Prostate gland (tissue), 2 donors: Measurements from ENCODE around the gene TBL3. TPM values are rescaled to one million over a fixed set of nuclear protein-coding genes. Genes with fewer than 3 reads are reported as not detected.
"Not testable (repeated sequence)": the region's sequence is repeated elsewhere in the genome, so short reads cannot be mapped to it uniquely, and the experiment has no call there.

Experiments
- DNase-seq: peaks from one replicate; pipeline ENCODE4 v3.0.0-alpha.2; 2019; ENCODE audit warnings: low spot score
- H3K27ac ChIP-seq, 2 donors: fragments of 200-600 bp; sonication (generic); 2 replicates each; pipeline ENCODE4 v1.5.1; 2017 to 2019
- H3K27me3 ChIP-seq: fragments of 200-600 bp; sonication (generic); replicated peaks from 2 replicates; pipeline ENCODE4 v1.5.1; 2019; ENCODE audit not compliant: insufficient read depth
- H3K36me3 ChIP-seq, 2 donors: fragments of 200-600 bp; sonication (generic); 1 replicate in 1 of 2; 2 replicates in 1 of 2; pipeline versions ENCODE4 v1.5.1 to v1.8.1; 2017 to 2019
- H3K4me1 ChIP-seq: fragments of 200-600 bp; sonication (generic); replicated peaks from 2 replicates; pipeline ENCODE4 v1.5.1; 2019
- H3K4me3 ChIP-seq, 2 donors: fragments of 200-600 bp; sonication (generic); 2 replicates each; pipeline ENCODE4 v1.5.1; 2017 to 2019
- H3K9me3 ChIP-seq: fragments of 200-600 bp; sonication (generic); 2 replicates; pipeline ENCODE4 v1.5.1; 2017
- CTCF ChIP-seq, 4 experiments: fragments of 200-600 bp in 2 of 4; fragments of 450-650 bp in 2 of 4; sonication (generic) in 2 of 4; IDR thresholded peaks; 1 replicate in 3 of 4; 2 replicates in 1 of 4; pipeline ENCODE4 v1.5.1; 2016 to 2019; ENCODE audit warnings: antibody characterized with exemption in 4 of 4, mild to moderate bottlenecking in 2 of 4, moderate library complexity in 2 of 4
- POLR2A ChIP-seq: fragments of 450-650 bp; IDR thresholded peaks from one replicate; pipeline ENCODE4 v1.6.1; 2016; ENCODE audit warnings: antibody characterized with exemption, mild to moderate bottlenecking
- POLR2AphosphoS5 ChIP-seq: sonication (generic); formaldehyde crosslinking; IDR thresholded peaks from one replicate; pipeline ENCODE4 v1.6.1; 2017; ENCODE audit warnings: antibody characterized with exemption
- WGBS: methylation state at CpG from one replicate; pipeline ENCODE4 v1.1.5; 2018; 5-methylcytosine and 5-hydroxymethylcytosine counted together
- intact Hi-C: fragments of 100-400 bp; cut with DNase I; formaldehyde crosslinking; loops from one replicate; pipeline ENCODE4 v1.14.2; 2022
- total RNA-seq, 2 donors: library from RNA; depleted of rRNA; stranded (reverse); fragments of >200 nt; gene quantifications; one replicate each; pipeline ENCODE4 v1.1.0, GENCODE V29; 2016

TBL3 gene
- total RNA-seq, 2 donors from 2014 or later: 54.3 to 57.1 TPM

GRCh38 chr16:1958715-1959268 lies 13.1 kb upstream of the TBL3 start:
- TF ChIP-seq CTCF (IDR thresholded peaks at IDR 0.05) (no peak), POLR2AphosphoS5 (no peak), POLR2A (no peak)
- H3K36me3 ChIP-seq: no peaks in the 10 kb centered on the region
- DNase-seq: no peak
- intact Hi-C loops: no loop called here
- peak overlapping the region in 1 of 2 donors; percentile 25 for H3K27ac ChIP-seq
- WGBS: 35% methylated on average over 13 of the region's 14 CpGs
- H3K27me3 ChIP-seq: no peaks in the 10 kb centered on the region
- no peaks in the 10 kb centered on the region for H3K9me3 ChIP-seq
- peak overlapping the region; percentile 74 to 88 for H3K4me3 ChIP-seq
- H3K4me1 ChIP-seq: peaks cover 3% of the 10 kb centered on the region

GRCh38 chr16:1959269-1960039 lies 12.4 kb upstream of the TBL3 start, which contains the start of gene NDUFB10:
Gene NDUFB10 (plus strand): TSS chr16:1959538. CDS start chr16:1959625, 87 bp downstream.
- no peaks in the 10 kb centered on the region for H3K36me3 ChIP-seq
- H3K9me3 ChIP-seq: no peaks in the 10 kb centered on the region
- peak; percentile 74 to 93 (median 86) for TF ChIP-seq CTCF (IDR thresholded peaks at IDR 0.05)
- peak; percentile 82 for TF ChIP-seq POLR2AphosphoS5
- TF ChIP-seq POLR2A: peak; percentile 93
- peak within 1 kb of the TSS; percentile 78 to 86 for H3K27ac ChIP-seq
- WGBS: under 1% methylated on average over 57 of the region's 79 CpGs
- H3K27me3 ChIP-seq: no peaks in the 10 kb centered on the region
- intact Hi-C loops: no loop called here
- H3K4me3 ChIP-seq: peak within 1 kb of the TSS; percentile 74 to 88
- DNase-seq: peak; percentile 86
- H3K4me1 ChIP-seq: peaks cover 3% of the 10 kb centered on the region

GRCh38 chr16:1960665-1961630 lies 10.9 kb upstream of the TBL3 start:
- Histone ChIP-seq H3K4me3 (no peak overlapping the region), H3K27me3 (no peaks in the 10 kb centered on the region), H3K36me3 (no peaks in the 10 kb centered on the region), H3K9me3 (no peaks in the 10 kb centered on the region), H3K27ac (no peak overlapping the region), H3K4me1 (peaks cover 7% of the 10 kb centered on the region)
- no peak for DNase-seq
- intact Hi-C loops: no loop called here
- no peak for TF ChIP-seq POLR2A
- TF ChIP-seq CTCF (IDR thresholded peaks at IDR 0.05): no peak
- no peak for TF ChIP-seq POLR2AphosphoS5
- WGBS: 37% methylated on average over 20 of the region's 20 CpGs

GRCh38 chr16:1961651-1962067 lies 10.2 kb upstream of the TBL3 start:
- 55% methylated on average over 6 of the region's 6 CpGs for WGBS
- Histone ChIP-seq H3K4me3 (no peak overlapping the region), H3K27ac (no peak overlapping the region), H3K36me3 (no peaks in the 10 kb centered on the region), H3K27me3 (no peaks in the 10 kb centered on the region), H3K4me1 (peaks cover 8% of the 10 kb centered on the region), H3K9me3 (no peaks in the 10 kb centered on the region)
- intact Hi-C loops: no loop called here
- DNase-seq: no peak
- TF ChIP-seq POLR2A (no peak), CTCF (IDR thresholded peaks at IDR 0.05) (no peak), POLR2AphosphoS5 (no peak)

- H3K36me3 ChIP-seq, H3K27me3 ChIP-seq, H3K9me3 ChIP-seq, H3K4me1 ChIP-seq, H3K4me3 ChIP-seq, intact Hi-C loops, H3K27ac ChIP-seq, DNase-seq: not testable (repeated sequence)
- 81% methylated on average over 37 of the region's 37 CpGs for whole genome bisulfite sequencing
Observed at GRCh38 chr16:1962161-1963153, 9.4 kb upstream of the TBL3 start.
